Neural cell (in vitro differentiated cells): Measurements from ENCODE around the gene HPCAL4.

Experiments used
- EP300 ChIP-seq: fragments of 450-650 bp; conservative IDR thresholded peaks from 2 replicates; pipeline ENCODE4 v1.6.1; 2014; ENCODE audit warnings: antibody characterized with exemption, mild to moderate bottlenecking, moderate library complexity; ENCODE audit not compliant: poor library complexity, severe bottlenecking
- EZH2 ChIP-seq: fragments of 200-600, 300-800 bp; shearing (Covaris generic), sonication (generic); IDR thresholded peaks from 2 replicates; pipeline ENCODE4 v1.6.1; 2014; ENCODE audit warnings: antibody characterized with exemption, low read length, borderline replicate concordance, mild to moderate bottlenecking; ENCODE audit not compliant: insufficient read depth, poor library complexity, severe bottlenecking
- POLR2AphosphoS5 ChIP-seq: IDR thresholded peaks from 2 replicates; pipeline ENCODE4 v1.6.1; 2012
- RAD21 ChIP-seq: fragments of 450-650 bp; conservative IDR thresholded peaks from 2 replicates; pipeline ENCODE4 v1.6.1; 2014; ENCODE audit warnings: antibody characterized with exemption, mild to moderate bottlenecking, moderate library complexity
- SMC3 ChIP-seq: fragments of 450-650 bp; conservative IDR thresholded peaks from 2 replicates; pipeline ENCODE4 v1.6.1; 2014; ENCODE audit warnings: antibody characterized with exemption, mild to moderate bottlenecking, moderate library complexity; ENCODE audit not compliant: poor library complexity
- TAF1 ChIP-seq: IDR thresholded peaks from 2 replicates; pipeline ENCODE4 v1.6.1; 2012; ENCODE audit warnings: low read depth
- TF ChIP-seq, protein P1 (sequence below): fragments of 450-650 bp; IDR thresholded peaks from 2 replicates; pipeline ENCODE4 v1.5.1; 2014; ENCODE audit warnings: antibody characterized with exemption, mild to moderate bottlenecking, moderate library complexity; ENCODE audit not compliant: poor library complexity, severe bottlenecking
- TF ChIP-seq, protein P2 (sequence below): IDR thresholded peaks from 2 replicates; pipeline ENCODE4 v1.6.1; 2012; ENCODE audit warnings: borderline replicate concordance

DNA sequence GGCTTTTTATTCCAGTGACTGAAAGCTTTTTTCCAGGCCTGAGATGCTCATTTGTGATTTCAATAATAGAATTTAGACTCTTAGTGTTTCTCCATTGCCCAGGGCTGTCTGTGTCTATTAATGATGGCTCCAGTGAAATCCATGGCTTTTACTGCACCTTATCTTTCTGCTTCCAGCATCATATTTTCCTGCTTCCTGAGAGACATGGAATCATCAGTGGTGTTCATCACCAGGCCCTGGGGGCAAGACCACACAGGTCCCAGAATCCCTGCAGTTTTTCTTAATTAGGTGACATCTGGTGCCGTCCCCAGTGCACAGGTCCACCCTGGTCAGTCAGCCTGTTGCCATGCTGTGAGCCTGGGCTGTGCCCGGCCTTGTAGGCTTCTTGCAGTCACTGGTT lies 34.8 kb downstream of the HPCAL4 start:
- TF ChIP-seq, protein P1, sequence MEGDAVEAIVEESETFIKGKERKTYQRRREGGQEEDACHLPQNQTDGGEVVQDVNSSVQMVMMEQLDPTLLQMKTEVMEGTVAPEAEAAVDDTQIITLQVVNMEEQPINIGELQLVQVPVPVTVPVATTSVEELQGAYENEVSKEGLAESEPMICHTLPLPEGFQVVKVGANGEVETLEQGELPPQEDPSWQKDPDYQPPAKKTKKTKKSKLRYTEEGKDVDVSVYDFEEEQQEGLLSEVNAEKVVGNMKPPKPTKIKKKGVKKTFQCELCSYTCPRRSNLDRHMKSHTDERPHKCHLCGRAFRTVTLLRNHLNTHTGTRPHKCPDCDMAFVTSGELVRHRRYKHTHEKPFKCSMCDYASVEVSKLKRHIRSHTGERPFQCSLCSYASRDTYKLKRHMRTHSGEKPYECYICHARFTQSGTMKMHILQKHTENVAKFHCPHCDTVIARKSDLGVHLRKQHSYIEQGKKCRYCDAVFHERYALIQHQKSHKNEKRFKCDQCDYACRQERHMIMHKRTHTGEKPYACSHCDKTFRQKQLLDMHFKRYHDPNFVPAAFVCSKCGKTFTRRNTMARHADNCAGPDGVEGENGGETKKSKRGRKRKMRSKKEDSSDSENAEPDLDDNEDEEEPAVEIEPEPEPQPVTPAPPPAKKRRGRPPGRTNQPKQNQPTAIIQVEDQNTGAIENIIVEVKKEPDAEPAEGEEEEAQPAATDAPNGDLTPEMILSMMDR, result no peak
- TF ChIP-seq POLR2AphosphoS5 (no peak), EP300 (no peak), EZH2 (no peak), TAF1 (no peak), RAD21 (no peak), SMC3 (no peak)
- TF ChIP-seq, protein P2, sequence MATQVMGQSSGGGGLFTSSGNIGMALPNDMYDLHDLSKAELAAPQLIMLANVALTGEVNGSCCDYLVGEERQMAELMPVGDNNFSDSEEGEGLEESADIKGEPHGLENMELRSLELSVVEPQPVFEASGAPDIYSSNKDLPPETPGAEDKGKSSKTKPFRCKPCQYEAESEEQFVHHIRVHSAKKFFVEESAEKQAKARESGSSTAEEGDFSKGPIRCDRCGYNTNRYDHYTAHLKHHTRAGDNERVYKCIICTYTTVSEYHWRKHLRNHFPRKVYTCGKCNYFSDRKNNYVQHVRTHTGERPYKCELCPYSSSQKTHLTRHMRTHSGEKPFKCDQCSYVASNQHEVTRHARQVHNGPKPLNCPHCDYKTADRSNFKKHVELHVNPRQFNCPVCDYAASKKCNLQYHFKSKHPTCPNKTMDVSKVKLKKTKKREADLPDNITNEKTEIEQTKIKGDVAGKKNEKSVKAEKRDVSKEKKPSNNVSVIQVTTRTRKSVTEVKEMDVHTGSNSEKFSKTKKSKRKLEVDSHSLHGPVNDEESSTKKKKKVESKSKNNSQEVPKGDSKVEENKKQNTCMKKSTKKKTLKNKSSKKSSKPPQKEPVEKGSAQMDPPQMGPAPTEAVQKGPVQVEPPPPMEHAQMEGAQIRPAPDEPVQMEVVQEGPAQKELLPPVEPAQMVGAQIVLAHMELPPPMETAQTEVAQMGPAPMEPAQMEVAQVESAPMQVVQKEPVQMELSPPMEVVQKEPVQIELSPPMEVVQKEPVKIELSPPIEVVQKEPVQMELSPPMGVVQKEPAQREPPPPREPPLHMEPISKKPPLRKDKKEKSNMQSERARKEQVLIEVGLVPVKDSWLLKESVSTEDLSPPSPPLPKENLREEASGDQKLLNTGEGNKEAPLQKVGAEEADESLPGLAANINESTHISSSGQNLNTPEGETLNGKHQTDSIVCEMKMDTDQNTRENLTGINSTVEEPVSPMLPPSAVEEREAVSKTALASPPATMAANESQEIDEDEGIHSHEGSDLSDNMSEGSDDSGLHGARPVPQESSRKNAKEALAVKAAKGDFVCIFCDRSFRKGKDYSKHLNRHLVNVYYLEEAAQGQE, result no peak
